HCT116 (cell line): Measurements from ENCODE around the gene GALNT17. TPM values are rescaled to one million over a fixed set of nuclear protein-coding genes. Genes with fewer than 3 reads are reported as not detected.

ENCODE experiments used
- ATAC-seq: fragments of 200-7000 bp; cut with Tn5 transposase; 2 replicates; pipeline ENCODE4 v1.9.1; 2020; ENCODE audit warnings: mild to moderate bottlenecking, moderate library complexity
- BruUV-seq: library from RNA; stranded (reverse); fragments of 400-500 nt; replicated peaks from 2 replicates; lab custom pipeline; 2021; lab: Mats Ljungman, UMichigan
- CTCF ChIA-PET: fragments of 300-600 bp; sonication (Branson Sonifier 250); formaldehyde crosslinking; loops from one replicate; lab custom pipeline; 2021; ENCODE audit warnings: antibody characterized with exemption; lab: Charles Lee
- POLR2A ChIA-PET: fragments of 300-600, 350-600 bp; sonication (Branson Sonifier 250); formaldehyde crosslinking; loops from one replicate; lab custom pipeline; 2021; ENCODE audit warnings: antibody characterized with exemption; lab: Charles Lee
- RAD21 ChIA-PET, 2 experiments: fragments of 300-600 bp; sonication (Branson Sonifier 250); formaldehyde crosslinking; loops; one replicate each; lab custom pipeline; 2023; ENCODE audit warnings: low total read pairs in 2 of 2; ENCODE audit not compliant: uncharacterized antibody in 2 of 2, unreplicated experiment in 2 of 2, low non-redundant PET in 1 of 2; lab: Charles Lee
- DNase-seq: peaks from one replicate; pipeline ENCODE4 v3.0.0-alpha.2; 2010; ENCODE audit warnings: low read depth, low spot score
- H2AFZ ChIP-seq: fragments of 200-600 bp; shearing (Covaris generic), sonication (generic); 2 replicates; pipeline ENCODE4 v1.6.1; 2017; ENCODE audit warnings: low read depth, mixed run types, mixed read lengths, antibody characterized with exemption, low read length; ENCODE audit not compliant: poor library complexity, severe bottlenecking
- H3K27ac ChIP-seq: 2 replicates; pipeline ENCODE4 v1.5.1; 2012; ENCODE audit warnings: low read depth, low read length
- H3K27me3 ChIP-seq: fragments of 200-600 bp; sonication (generic); 2 replicates; pipeline ENCODE4 v1.6.1; 2016; ENCODE audit warnings: mixed run types, low read length, mixed read lengths; ENCODE audit not compliant: insufficient read depth
- H3K36me3 ChIP-seq, 2 experiments: fragments of 200-500 bp in 1 of 2; fragments of 200-600 bp in 1 of 2; sonication (Bioruptor generic) in 1 of 2; sonication (generic) in 1 of 2; 2 replicates each; pipeline versions ENCODE4 v1.5.1 to v1.6.1; 2014 to 2016; ENCODE audit warnings: low read length in 2 of 2, inconsistent platforms in 1 of 2, mixed read lengths in 1 of 2, mixed run types in 1 of 2; ENCODE audit not compliant: insufficient read depth in 2 of 2, control insufficient read depth in 1 of 2
- H3K4me1 ChIP-seq, 2 experiments: fragments of 200-600 bp in 1 of 2; sonication (generic) in 1 of 2; 2 replicates each; pipeline versions ENCODE4 v1.5.1 to v1.6.1; 2012 to 2017; ENCODE audit warnings: low read length in 2 of 2, inconsistent platforms in 1 of 2, mild to moderate bottlenecking in 1 of 2, mixed read lengths in 1 of 2, mixed run types in 1 of 2, moderate library complexity in 1 of 2; ENCODE audit not compliant: insufficient read depth in 2 of 2, control insufficient read depth in 1 of 2
- H3K4me2 ChIP-seq: fragments of 200-600 bp; sonication (generic); 2 replicates; pipeline ENCODE4 v1.6.1; 2017; ENCODE audit warnings: mixed run types, low read length, mixed read lengths
- H3K4me3 ChIP-seq, 2 experiments: fragments of 200-600 bp in 1 of 2; sonication (generic) in 1 of 2; replicated peaks in 1 of 2; 2 replicates each; pipeline ENCODE4 v1.5.1; 2011 to 2016; ENCODE audit warnings: low read length in 2 of 2, control low read depth in 1 of 2, low read depth in 1 of 2, mild to moderate bottlenecking in 1 of 2, mixed read lengths in 1 of 2, mixed run types in 1 of 2
- H3K79me2 ChIP-seq: fragments of 200-600 bp; sonication (generic); 2 replicates; pipeline ENCODE4 v1.6.1; 2017; ENCODE audit warnings: mild to moderate bottlenecking, mixed run types, low read length, moderate library complexity, mixed read lengths; ENCODE audit not compliant: insufficient read depth
- H3K9ac ChIP-seq: fragments of 200-600 bp; sonication (generic); 2 replicates; pipeline ENCODE4 v1.6.1; 2016; ENCODE audit warnings: low read length, mixed read lengths
- H3K9me2 ChIP-seq: fragments of 200-600 bp; sonication (generic), shearing (Covaris generic); 2 replicates; pipeline ENCODE4 v1.6.1; 2017; ENCODE audit warnings: mixed run types, mild to moderate bottlenecking, moderate library complexity; ENCODE audit not compliant: insufficient read depth
- H3K9me3 ChIP-seq, 2 experiments: fragments of 200-500 bp in 1 of 2; fragments of 200-600 bp in 1 of 2; sonication (Bioruptor generic) in 1 of 2; sonication (generic) in 1 of 2; 2 replicates each; pipeline ENCODE4 v1.6.1; 2014 to 2017; ENCODE audit warnings: low read length in 2 of 2, mixed read lengths in 2 of 2, inconsistent platforms in 1 of 2, low read depth in 1 of 2, mild to moderate bottlenecking in 1 of 2, mixed run types in 1 of 2, moderate library complexity in 1 of 2; ENCODE audit not compliant: control insufficient read depth in 1 of 2, insufficient read depth in 1 of 2
- H4K20me1 ChIP-seq: fragments of 200-600 bp; sonication (generic), shearing (Covaris generic); 2 replicates; pipeline ENCODE4 v1.6.1; 2017; ENCODE audit warnings: mixed run types, mild to moderate bottlenecking, moderate library complexity; ENCODE audit not compliant: insufficient read depth
- CBX3 ChIP-seq: IDR thresholded peaks from 2 replicates; pipeline ENCODE4 v1.6.1; 2012; ENCODE audit warnings: low read depth
- CEBPB ChIP-seq: IDR thresholded peaks from 2 replicates; pipeline ENCODE4 v1.6.1; 2012; ENCODE audit warnings: low read depth
- EGR1 ChIP-seq: IDR thresholded peaks from 2 replicates; pipeline ENCODE4 v1.6.1; 2012; ENCODE audit warnings: low read depth
- EZH2 ChIP-seq: fragments of 200-600 bp; sonication (generic); IDR thresholded peaks from 2 replicates; pipeline ENCODE4 v1.6.1; 2017; ENCODE audit warnings: antibody characterized with exemption, mixed run types
- EZH2phosphoT487 ChIP-seq: fragments of 200-600 bp; IDR thresholded peaks from 2 replicates; pipeline ENCODE4 v1.6.1; 2018; ENCODE audit warnings: antibody characterized with exemption, borderline replicate concordance
- FOSL1 ChIP-seq: IDR thresholded peaks from 2 replicates; pipeline ENCODE4 v1.6.1; 2012; ENCODE audit warnings: low read depth
- JUND ChIP-seq: IDR thresholded peaks from 2 replicates; pipeline ENCODE4 v1.6.1; 2012
- MAX ChIP-seq: IDR thresholded peaks from 2 replicates; pipeline ENCODE4 v1.6.1; 2012
- RAD21 ChIP-seq: IDR thresholded peaks from 2 replicates; pipeline ENCODE4 v1.6.1; 2012; ENCODE audit warnings: low read depth, mild to moderate bottlenecking
- SIN3A ChIP-seq: IDR thresholded peaks from 2 replicates; pipeline ENCODE4 v1.6.1; 2012; ENCODE audit warnings: low read depth
- SP1 ChIP-seq: IDR thresholded peaks from 2 replicates; pipeline ENCODE4 v1.6.1; 2012; ENCODE audit warnings: low read depth
- TCF7L2 ChIP-seq: IDR thresholded peaks from 2 replicates; pipeline ENCODE4 v1.7.0; 2011; ENCODE audit warnings: borderline replicate concordance, inconsistent platforms; ENCODE audit not compliant: insufficient read depth, insufficient read length; ENCODE audit errors: extremely low read depth
- ZFX ChIP-seq: fragments of 450-650 bp; IDR thresholded peaks from 2 replicates; pipeline ENCODE4 v1.6.1; 2017
- intact Hi-C: fragments of 100-400 bp; cut with micrococcal nuclease; formaldehyde crosslinking; loops from 2 replicates; pipeline ENCODE4 v1.10.0; 2022
- total RNA-seq: library from RNA; stranded (reverse); gene quantifications from one replicate; pipeline ENCODE4 v1.2.1, GENCODE V29; 2021; ENCODE audit not compliant: unreplicated experiment
- TF ChIP-seq, protein P1 (sequence below): IDR thresholded peaks from 2 replicates; pipeline ENCODE4 v1.6.1; 2011; ENCODE audit warnings: mild to moderate bottlenecking, low read length, moderate library complexity; ENCODE audit not compliant: insufficient replicate concordance; ENCODE audit errors: extremely low read depth
- TF ChIP-seq, protein P2 (sequence below): IDR thresholded peaks from 2 replicates; pipeline ENCODE4 v1.6.1; 2012

GALNT17 gene
- total RNA-seq, 1 experiment from 2014 or later = not detected

DNA sequence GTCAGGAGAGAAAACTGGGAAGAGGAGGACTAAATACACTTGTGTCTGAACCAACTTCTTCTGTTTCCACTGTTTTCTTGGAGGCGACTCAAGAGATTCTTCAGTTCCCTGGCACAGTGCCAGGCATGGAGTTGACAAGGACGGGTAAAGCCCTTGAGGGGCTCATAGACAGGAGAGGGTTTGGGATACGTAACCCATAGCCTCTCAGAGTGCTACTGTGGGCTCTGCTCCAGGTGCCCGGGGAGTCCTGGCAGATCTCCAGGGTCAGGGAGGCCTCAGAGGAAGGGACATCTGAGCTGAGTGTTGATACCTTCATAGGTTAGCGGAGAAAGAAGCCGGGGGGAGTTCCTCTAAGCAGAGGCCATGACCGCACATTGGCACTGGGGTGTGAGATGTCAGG lies 42.0 kb downstream of the GALNT17 start:
- intact Hi-C loops = no loop called here
- no peak overlapping the region for H3K9ac ChIP-seq
- no peak for DNase-seq
- no peak overlapping the region for H2AFZ ChIP-seq
- ChIA-PET RAD21 (no interaction called here), CTCF (no interaction called here), POLR2A (no interaction called here)
- H4K20me1 ChIP-seq = no peaks in the 10 kb centered on the region
- no peak for ATAC-seq
- peaks cover 5 to 28% of the 10 kb centered on the region in 2 experiments; a peak in 2 of 4 replicates for H3K9me3 ChIP-seq
- no peaks in the 10 kb centered on the region for H3K27me3 ChIP-seq
- no peak overlapping the region for H3K4me3 ChIP-seq
- H3K27ac ChIP-seq = no peak overlapping the region
- no TSS peak for BruUV-seq
- TF ChIP-seq, protein P1, sequence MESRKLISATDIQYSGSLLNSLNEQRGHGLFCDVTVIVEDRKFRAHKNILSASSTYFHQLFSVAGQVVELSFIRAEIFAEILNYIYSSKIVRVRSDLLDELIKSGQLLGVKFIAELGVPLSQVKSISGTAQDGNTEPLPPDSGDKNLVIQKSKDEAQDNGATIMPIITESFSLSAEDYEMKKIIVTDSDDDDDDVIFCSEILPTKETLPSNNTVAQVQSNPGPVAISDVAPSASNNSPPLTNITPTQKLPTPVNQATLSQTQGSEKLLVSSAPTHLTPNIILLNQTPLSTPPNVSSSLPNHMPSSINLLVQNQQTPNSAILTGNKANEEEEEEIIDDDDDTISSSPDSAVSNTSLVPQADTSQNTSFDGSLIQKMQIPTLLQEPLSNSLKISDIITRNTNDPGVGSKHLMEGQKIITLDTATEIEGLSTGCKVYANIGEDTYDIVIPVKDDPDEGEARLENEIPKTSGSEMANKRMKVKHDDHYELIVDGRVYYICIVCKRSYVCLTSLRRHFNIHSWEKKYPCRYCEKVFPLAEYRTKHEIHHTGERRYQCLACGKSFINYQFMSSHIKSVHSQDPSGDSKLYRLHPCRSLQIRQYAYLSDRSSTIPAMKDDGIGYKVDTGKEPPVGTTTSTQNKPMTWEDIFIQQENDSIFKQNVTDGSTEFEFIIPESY = no peak
- no peak for TF ChIP-seq JUND
- TF ChIP-seq EGR1 = no peak
- no peak for TF ChIP-seq MAX
- no peak for TF ChIP-seq EZH2phosphoT487
- TF ChIP-seq SP1 = no peak
- TF ChIP-seq CEBPB = no peak
- no peaks in the 10 kb centered on the region for H3K9me2 ChIP-seq
- no peak overlapping the region for H3K4me2 ChIP-seq
- H3K36me3 ChIP-seq = no peaks in the 10 kb centered on the region
- no peaks in the 10 kb centered on the region for H3K79me2 ChIP-seq
- H3K4me1 ChIP-seq = no peaks in the 10 kb centered on the region

GRCh38 chr7:71182438-71182935 lies 50.5 kb downstream of the GALNT17 start:
- no peak overlapping the region for H3K4me2 ChIP-seq
- no peaks in the 10 kb centered on the region for H4K20me1 ChIP-seq
- no TSS peak for BruUV-seq
- no peaks in the 10 kb centered on the region for H3K79me2 ChIP-seq
- H3K36me3 ChIP-seq = no peaks in the 10 kb centered on the region
- no peak overlapping the region for H2AFZ ChIP-seq
- H3K27ac ChIP-seq = no peak overlapping the region
- H3K9ac ChIP-seq = no peak overlapping the region
- POLR2A ChIA-PET = no interaction called here
- H3K4me3 ChIP-seq = no peak overlapping the region
- RAD21 ChIA-PET = no interaction called here
- H3K4me1 ChIP-seq = no peaks in the 10 kb centered on the region
- DNase-seq (no peak), ATAC-seq (no peak)
- intact Hi-C loops = no loop called here
- CTCF ChIA-PET = no interaction called here
- H3K9me3 ChIP-seq = peaks cover 0 to 17% of the 10 kb centered on the region in 2 experiments; a peak in 1 of 4 replicates
- no peaks in the 10 kb centered on the region for H3K9me2 ChIP-seq
- H3K27me3 ChIP-seq = no peaks in the 10 kb centered on the region
- TF ChIP-seq SIN3A (no peak), RAD21 (no peak), ZFX (no peak), TCF7L2 (no peak), EZH2phosphoT487 (no peak), FOSL1 (no peak), CBX3 (no peak), EZH2 (no peak), EGR1 (no peak), SP1 (no peak), MAX (no peak)
- TF ChIP-seq, protein P1 = no peak
- TF ChIP-seq, protein P2, sequence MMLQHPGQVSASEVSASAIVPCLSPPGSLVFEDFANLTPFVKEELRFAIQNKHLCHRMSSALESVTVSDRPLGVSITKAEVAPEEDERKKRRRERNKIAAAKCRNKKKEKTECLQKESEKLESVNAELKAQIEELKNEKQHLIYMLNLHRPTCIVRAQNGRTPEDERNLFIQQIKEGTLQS = no peak
